Measurements from ENCODE around the gene KRTAP9-1. TPM values are rescaled to one million over a fixed set of nuclear protein-coding genes. Genes with fewer than 3 reads are reported as not detected.
"Not testable (repeated sequence)": the region's sequence is repeated elsewhere in the genome, so short reads cannot be mapped to it uniquely, and the experiment has no call there.

Gene KRTAP9-1
- total RNA-seq, 1 donor from 2014 or later: not detected

- no peaks in the 10 kb centered on the region for H3K4me1 ChIP-seq
- TF ChIP-seq CTCF (IDR thresholded peaks at IDR 0.05): no peak
- H3K9me3 ChIP-seq: no peaks in the 10 kb centered on the region
- no peak overlapping the region for H3K27ac ChIP-seq
- ATAC-seq: no peak
- H3K36me3 ChIP-seq: no peaks in the 10 kb centered on the region
- peaks cover 6% of the 10 kb centered on the region for H3K27me3 ChIP-seq (ENCODE audit: low read depth)
- DNase-seq: no peak
- H3K4me3 ChIP-seq: no peak overlapping the region
- intact Hi-C loops (cut with DNase I): no loop called here
These were observed 22.3 kb downstream of the KRTAP9-1 start for GRCh38 chr17:41211845-41212466.

DNA sequence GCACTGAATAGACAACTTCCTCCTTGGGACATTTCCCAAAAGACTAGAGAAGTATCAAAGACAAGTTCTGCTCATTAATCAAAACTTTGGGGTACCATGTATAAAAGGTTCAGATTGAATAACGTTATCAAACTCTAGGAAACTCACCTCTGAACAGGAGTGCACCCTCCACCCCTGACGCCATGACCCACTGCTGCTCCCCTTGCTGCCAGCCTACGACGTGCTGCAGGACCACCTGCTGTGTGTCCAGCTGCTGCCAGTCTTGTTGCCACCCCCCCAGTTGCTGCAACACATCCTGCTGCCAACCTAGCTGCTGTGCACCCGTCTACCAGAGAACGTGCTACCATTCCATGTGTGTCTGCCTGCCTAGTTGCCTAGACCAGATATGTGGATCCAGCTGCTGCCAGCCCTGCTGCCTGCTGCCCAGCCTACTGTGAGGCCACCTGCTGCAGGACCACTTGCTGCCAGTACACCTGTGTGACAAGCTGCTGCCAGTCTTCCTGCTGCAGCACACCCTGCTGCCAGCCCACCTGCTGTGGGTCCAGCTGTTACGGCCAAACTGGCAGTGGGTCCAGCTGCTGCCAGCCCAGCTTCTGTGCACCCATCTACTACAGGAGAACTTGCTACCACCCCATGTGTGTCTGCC, 23.0 kb downstream of the KRTAP9-1 start:
- Histone ChIP-seq H3K27ac (no peak overlapping the region), H3K4me3 (no peak overlapping the region), H3K36me3 (no peaks in the 10 kb centered on the region), H3K27me3 (ENCODE audit: low read depth) (peaks cover 6% of the 10 kb centered on the region), H3K9me3 (no peaks in the 10 kb centered on the region), H3K4me1 (no peaks in the 10 kb centered on the region)
- no peak for TF ChIP-seq CTCF (IDR thresholded peaks at IDR 0.05)
- no peak for DNase-seq
- no peak for ATAC-seq
- intact Hi-C loops (cut with DNase I): no loop called here

GRCh38 chr17:41215681-41216080, 26.0 kb downstream of the KRTAP9-1 start:
- H3K27ac ChIP-seq: no peak overlapping the region
- ATAC-seq: no peak
- TF ChIP-seq CTCF (IDR thresholded peaks at IDR 0.05): no peak

DNA sequence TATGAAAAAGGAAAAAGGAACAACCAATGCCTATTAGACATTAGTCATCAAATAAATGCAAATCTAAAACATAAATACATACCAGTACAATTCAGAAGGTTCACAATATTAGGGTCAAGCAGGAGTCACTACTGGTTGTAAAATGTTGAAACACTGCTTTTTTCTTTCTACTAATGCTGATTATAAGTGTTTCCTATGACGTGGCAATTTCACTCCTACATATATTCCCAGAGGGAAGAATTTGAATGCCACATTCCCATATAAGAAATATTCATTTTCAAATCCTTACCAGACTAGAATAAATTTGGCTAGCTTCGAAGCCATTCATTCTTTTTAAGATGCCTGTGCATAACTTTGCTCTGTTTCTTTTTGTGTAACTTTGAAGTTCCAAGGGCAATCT, 34.1 kb downstream of the KRTAP9-1 start:
- H3K4me1 ChIP-seq: no peaks in the 10 kb centered on the region
- H3K9me3 ChIP-seq: no peaks in the 10 kb centered on the region
- H3K27me3 ChIP-seq (ENCODE audit: low read depth): peaks cover 7% of the 10 kb centered on the region
- TF ChIP-seq CTCF (IDR thresholded peaks at IDR 0.05): no peak
- no peaks in the 10 kb centered on the region for H3K36me3 ChIP-seq
- DNase-seq (no peak), ATAC-seq (no peak)
- H3K27ac ChIP-seq: no peak overlapping the region
- H3K4me3 ChIP-seq: no peak overlapping the region
- intact Hi-C loops (cut with DNase I): no loop called here

More at GRCh38 chr17:41215681-41216080, 26.0 kb downstream of the KRTAP9-1 start:
- no peaks in the 10 kb centered on the region for H3K4me1 ChIP-seq
- intact Hi-C loops (cut with DNase I): no loop called here
- no peaks in the 10 kb centered on the region for H3K36me3 ChIP-seq
- DNase-seq: no peak
- peaks cover 6% of the 10 kb centered on the region for H3K27me3 ChIP-seq (ENCODE audit: low read depth)
- H3K9me3 ChIP-seq: no peaks in the 10 kb centered on the region
- H3K4me3 ChIP-seq: no peak overlapping the region

GRCh38 chr17:41226051-41226450, 36.4 kb downstream of the KRTAP9-1 start:
- no peaks in the 10 kb centered on the region for H3K36me3 ChIP-seq
- intact Hi-C loops (cut with DNase I): no loop called here
- no peak for ATAC-seq
- no peaks in the 10 kb centered on the region for H3K4me1 ChIP-seq
- no peaks in the 10 kb centered on the region for H3K9me3 ChIP-seq
- no peak for DNase-seq
- H3K27me3 ChIP-seq (ENCODE audit: low read depth): peaks cover 7% of the 10 kb centered on the region
- H3K27ac ChIP-seq: no peak overlapping the region
- H3K4me3 ChIP-seq: no peak overlapping the region
- TF ChIP-seq CTCF (IDR thresholded peaks at IDR 0.05): no peak

- ATAC-seq: not testable (repeated sequence)
These were observed 37.0 kb downstream of the KRTAP9-1 start, which contains the start of gene KRTAP9-2 for GRCh38 chr17:41226598-41227095. TSS of gene KRTAP9-2 (plus strand) at chr17:41226648. CDS start at chr17:41226655, 7 bp downstream.

More at GRCh38 chr17:41226598-41227095, 37.0 kb downstream of the KRTAP9-1 start, which contains the start of gene KRTAP9-2:
- H3K9me3 ChIP-seq; intact Hi-C loops (cut with DNase I); H3K4me3 ChIP-seq; DNase-seq; H3K4me1 ChIP-seq; H3K36me3 ChIP-seq; H3K27me3 ChIP-seq (ENCODE audit: low read depth); H3K27ac ChIP-seq: not testable (repeated sequence)
